OCI-LY1 (cell line): ENCODE data around the gene ZNF662.

ENCODE experiments used
- CTCF ChIP-seq: fragments of 200-600 bp; sonication (generic), shearing (Covaris generic); IDR thresholded peaks from 2 replicates; pipeline ENCODE4 v1.5.1; 2017; ENCODE audit warnings: mild to moderate bottlenecking, antibody characterized with exemption, low read length, moderate library complexity, mixed read lengths
- EZH2 ChIP-seq: fragments of 200-600 bp; sonication (generic), shearing (Covaris generic); IDR thresholded peaks from 2 replicates; pipeline ENCODE4 v1.8.0; 2017; ENCODE audit warnings: borderline replicate concordance, mixed run types, mild to moderate bottlenecking, antibody characterized with exemption, low read length, moderate library complexity, mixed read lengths

- TF ChIP-seq CTCF, result no peak
- TF ChIP-seq EZH2, result no peak
Measured at GRCh38 chr3:42942693-42943092, 36.8 kb downstream of the ZNF662 start.
